Ureter (tissue), 1 donor: Measurements from ENCODE around the gene TOMM40L. TPM values are rescaled to one million over a fixed set of nuclear protein-coding genes. Genes with fewer than 3 reads are reported as not detected.
"Not testable (repeated sequence)": the region's sequence is repeated elsewhere in the genome, so short reads cannot be mapped to it uniquely, and the experiment has no call there.

Experiments used
- DNase-seq: peaks from one replicate; pipeline ENCODE4 v3.0.0-alpha.2; 2020; ENCODE audit warnings: low spot score
- total RNA-seq: library from RNA; stranded (reverse); gene quantifications from one replicate; pipeline ENCODE4 v1.2.4, GENCODE V29; 2023
- donor health status: DM: yes; HTN: yes; CAD: no.

The TOMM40L gene
- total RNA-seq, 1 donor from 2014 or later, result 17.5 TPM

- no peak for DNase-seq
These were observed 3.5 kb upstream of the TOMM40L start for GRCh38 chr1:161222175-161223019.

DNA sequence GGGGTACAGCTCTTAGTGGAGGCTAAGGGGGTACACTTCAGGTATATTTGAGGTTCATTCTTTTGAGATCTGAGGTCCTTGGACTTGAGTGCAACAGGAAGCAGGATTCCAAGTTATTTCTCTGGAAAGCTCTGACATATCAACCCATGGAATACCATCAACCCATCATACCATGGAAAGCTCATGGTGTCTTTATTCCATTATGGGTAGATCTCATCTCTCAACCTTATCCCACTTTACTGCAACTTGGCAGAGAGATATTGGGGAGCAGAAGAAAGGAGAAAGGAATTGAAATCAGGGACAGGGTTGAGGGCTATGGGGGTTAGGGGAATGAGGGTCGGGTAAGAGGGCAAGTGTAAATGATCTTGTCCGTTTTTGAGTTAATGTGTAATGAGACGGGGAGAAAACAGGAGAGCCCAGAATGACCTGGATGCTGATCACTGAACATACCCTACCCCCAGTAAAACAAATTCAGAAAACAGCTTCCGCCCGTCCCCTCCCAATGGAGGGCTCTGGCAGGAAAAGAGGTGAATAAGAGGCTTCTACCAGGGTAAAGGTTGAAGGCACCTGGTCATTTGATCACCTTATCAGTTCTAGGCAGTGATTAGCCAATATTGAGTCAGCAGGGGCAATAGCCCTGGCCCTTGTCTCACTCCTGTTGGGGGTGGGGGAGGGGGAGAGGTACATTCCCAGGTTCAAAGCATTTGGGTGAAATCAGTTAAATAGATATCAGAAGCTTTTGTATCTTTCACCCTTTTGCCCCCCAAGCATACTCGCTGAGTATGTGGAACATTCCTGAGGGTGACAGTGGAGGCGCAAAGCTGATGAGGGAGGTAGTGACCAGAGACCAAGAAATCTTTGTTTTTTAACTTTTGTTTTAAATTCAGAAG lies 1.8 kb upstream of the TOMM40L start:
- DNase-seq, result no peak

GRCh38 chr1:161224695-161225087 lies 1.2 kb upstream of the TOMM40L start:
- DNase-seq, result not testable (repeated sequence)

DNA sequence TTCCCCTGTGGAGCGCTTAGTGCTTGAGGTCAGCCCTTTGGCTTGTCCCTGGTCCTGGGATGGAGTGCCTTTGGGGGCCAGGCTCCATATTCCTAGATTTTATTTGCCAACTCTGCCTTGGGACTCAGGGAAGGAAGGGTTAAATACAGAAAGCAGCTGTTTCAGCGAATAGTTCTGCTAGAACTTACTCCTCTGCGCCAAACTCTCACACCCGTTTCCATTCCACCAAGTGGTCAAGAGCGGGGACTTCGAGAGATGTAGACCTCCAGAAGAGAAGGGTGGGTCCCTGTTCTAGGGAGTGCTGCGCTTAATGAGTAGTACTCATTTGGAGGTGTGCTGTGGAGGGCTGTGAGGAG lies 704 bp upstream of the TOMM40L start:
- DNase-seq, result no peak

DNA sequence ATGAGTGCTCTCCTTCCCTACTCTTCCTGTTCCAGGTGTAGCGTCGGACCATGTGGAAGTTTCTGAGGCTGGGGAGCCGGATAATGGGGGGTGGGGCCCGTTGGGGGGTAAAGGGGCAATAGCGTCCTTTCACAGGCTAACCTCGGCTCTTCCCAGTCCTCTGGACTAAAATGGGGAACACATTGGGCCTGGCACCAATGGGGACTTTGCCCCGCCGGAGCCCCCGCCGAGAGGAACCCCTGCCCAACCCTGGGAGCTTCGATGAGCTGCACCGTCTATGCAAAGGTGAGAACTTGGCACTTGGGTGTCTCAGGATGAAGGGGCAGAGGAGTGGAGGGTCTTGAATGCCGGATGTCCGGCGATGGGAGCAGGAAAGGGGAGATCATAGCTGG lies 456 bp downstream of the TOMM40L start:
- DNase-seq, result no peak

DNA sequence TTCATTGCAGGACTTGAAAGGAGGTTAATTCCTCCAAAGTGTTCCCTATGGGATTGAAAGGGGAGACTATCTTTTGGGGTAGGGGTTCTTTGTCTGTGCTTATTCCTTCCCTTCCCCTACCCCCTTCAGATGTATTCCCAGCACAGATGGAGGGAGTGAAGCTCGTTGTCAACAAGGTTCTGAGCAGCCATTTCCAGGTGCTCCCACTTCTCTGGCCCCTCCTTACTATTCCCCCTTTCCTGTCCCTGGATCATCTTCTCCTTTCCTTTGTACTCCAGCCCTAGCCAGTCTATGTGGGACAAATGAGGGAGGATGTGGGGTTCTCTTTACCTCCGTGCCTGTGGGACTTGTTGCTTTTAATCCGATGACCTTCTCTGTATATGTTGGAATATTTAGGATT lies 899 bp downstream of the TOMM40L start:
- DNase-seq, result no peak

- peak; percentile 85 for DNase-seq
These were observed 1.5 kb downstream of the TOMM40L start for GRCh38 chr1:161227196-161227871.

- DNase-seq, result no peak
These were observed 2.2 kb downstream of the TOMM40L start for GRCh38 chr1:161228032-161228431.

- DNase-seq, result no peak
These were observed 4.0 kb downstream of the TOMM40L start for GRCh38 chr1:161229896-161230295.

- DNase-seq, result no peak
These were observed 4.9 kb downstream of the TOMM40L start for GRCh38 chr1:161230762-161231161.

DNA sequence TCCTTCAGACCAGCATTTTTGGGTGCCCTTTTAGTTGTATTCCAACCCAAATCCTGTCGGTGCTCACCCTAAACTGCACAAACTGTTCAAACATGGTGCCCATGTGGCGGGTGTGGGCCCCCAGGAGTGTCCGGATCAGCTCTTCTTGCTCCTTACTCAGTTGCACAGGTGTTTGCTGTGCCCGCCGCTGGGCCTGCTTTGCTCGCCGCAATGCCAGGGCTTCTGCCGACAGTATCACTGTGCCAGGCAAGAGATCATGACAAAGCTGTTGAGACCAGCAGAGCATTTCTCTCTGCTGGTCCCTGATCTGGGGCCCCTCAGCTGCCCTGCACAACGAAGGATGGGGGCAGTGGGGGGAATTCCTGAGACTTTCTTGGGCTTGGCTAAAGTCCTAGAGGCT lies 7.2 kb downstream of the TOMM40L start:
- no peak for DNase-seq

DNA sequence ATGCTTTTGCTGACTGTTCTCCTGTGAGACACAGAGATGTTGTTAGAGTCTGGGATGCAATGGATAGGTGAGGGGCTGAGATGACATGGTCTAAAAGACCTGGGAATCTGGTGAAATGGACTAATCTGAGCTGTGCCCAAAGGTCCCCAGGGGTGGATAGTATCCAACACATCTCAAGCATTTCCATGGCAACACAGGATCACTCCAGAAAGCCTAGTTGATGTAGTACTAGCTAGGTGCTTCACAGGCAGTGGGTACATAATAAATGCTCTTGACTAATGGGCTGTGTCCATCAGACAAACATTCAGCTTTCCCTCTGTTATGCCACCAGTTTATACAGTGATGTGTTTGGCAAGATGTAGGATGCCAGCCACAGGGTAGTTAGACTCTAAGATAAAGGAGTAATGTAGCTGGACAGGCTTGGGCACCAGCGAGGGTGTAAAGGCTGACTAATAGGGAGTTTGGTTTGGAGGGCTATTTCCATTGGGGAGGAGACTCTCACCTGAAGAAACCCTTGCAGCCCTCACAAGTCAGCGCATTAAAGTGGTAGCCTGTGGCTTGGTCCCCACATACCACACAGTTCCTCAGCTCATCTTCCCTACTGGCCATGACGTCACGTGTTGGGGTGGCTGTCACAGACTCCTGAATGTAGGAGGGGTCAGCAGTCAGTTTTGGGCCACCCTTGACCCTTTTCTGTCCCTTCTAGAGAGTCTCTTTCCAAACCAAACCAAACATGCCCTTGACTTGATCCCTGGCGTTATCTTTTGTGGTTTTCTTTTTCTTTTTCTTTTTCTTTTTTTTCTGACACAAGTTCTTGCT lies 10.3 kb downstream of the TOMM40L start:
- DNase-seq, result no peak

GRCh38 chr1:161238039-161238473 lies 12.2 kb downstream of the TOMM40L start, which contains the start of gene NR1I3:
TSS of gene NR1I3 (minus strand) at chr1:161238203. CDS start at chr1:161236565, 1,638 bp downstream.
- no peak for DNase-seq

DNA sequence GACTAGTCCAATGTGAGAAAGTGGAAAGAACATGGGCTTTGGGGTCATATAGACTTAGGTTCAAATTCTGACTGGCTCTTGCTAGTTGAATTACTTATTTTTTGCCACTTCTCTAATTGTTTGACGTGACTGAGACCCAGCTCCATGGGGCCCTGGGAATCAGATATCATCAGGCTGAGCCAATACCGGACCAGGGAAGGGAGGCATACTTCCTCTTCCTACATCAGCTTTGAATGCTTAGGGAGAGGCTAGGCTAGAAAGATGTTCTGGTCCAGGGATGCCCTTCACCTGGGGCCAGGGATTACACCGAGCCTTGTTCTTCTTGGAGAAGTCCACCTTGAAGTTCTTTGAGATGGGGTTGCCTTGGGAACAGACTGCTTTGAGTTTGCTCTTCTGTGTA lies 15.8 kb downstream of the TOMM40L start:
- no peak for DNase-seq

- DNase-seq, result no peak
These were observed 16.5 kb downstream of the TOMM40L start for GRCh38 chr1:161242313-161242712.

DNA sequence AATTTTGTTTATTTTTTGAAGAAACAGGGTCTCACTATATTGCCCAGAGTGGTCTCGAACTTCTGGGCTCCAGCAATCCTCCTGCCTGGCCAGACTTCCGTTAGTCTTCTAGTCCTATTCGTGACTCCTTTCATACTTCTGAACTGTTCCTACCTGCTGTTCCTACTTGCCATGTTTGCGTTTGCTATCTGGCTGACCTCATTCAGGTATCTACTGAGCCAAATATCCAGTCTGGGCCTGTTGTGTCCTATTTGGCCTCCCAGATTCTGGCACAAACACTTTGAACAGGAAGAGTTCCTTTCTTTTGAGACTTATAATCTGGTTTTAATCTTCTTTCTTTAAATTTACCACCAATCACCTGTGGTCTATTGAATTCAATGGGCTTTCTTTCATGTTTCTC lies 19.0 kb downstream of the TOMM40L start:
- DNase-seq, result no peak

DNA sequence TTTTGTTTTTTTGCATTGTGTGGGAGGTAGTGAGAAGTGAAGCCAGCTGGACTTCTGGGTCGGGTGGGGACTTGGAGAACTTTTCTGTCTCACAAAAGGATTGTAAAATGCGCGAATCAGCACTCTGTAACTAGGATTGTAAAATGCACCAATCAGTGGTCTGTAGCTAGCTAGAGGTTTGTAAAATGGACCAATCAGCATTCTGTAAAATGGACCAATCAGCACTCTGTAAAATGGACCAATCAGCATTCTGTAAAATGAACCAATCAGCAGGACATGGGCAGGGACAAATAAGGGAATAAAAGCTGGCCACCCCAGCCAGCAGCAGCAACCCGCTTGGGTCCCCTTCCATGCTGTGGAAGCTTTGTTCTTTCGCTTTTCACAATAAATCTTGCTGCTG lies 24.2 kb downstream of the TOMM40L start:
- not testable (repeated sequence) for DNase-seq

DNA sequence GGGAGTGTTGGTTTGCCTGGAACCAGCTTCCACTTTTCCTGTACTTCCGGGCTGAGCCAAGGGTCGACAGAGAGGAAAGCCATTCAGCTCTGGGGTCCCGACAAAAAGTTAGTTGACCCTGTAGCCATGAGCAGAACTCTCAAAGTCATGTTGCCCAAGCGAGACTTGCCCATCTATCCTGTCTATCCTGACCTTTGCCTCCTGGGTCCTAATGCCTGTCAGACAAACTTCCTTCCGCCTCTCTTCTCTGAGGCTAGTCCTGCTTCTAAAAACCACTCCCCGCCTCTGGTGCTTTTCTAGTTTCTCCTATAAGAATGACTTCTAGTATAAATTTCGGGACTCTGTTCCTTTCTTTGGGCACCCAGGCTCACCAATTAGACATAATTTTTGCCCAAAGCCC lies 25.0 kb downstream of the TOMM40L start:
- DNase-seq, result no peak

- DNase-seq, result no peak
These were observed 25.7 kb downstream of the TOMM40L start for GRCh38 chr1:161251579-161251978.

GRCh38 chr1:161255302-161255701 lies 29.4 kb downstream of the TOMM40L start:
- DNase-seq, result not testable (repeated sequence)

- DNase-seq, result not testable (repeated sequence)
These were observed 30.2 kb downstream of the TOMM40L start for GRCh38 chr1:161255955-161256520.
